ENCODE measurements around the gene ABCC2. TPM values are rescaled to one million over a fixed set of nuclear protein-coding genes. Genes with fewer than 3 reads are reported as not detected.

The ABCC2 gene
- total and polyA plus RNA-seq, 8 donors, result under 0.01 to 6.8 (median 0.58) TPM

DNA sequence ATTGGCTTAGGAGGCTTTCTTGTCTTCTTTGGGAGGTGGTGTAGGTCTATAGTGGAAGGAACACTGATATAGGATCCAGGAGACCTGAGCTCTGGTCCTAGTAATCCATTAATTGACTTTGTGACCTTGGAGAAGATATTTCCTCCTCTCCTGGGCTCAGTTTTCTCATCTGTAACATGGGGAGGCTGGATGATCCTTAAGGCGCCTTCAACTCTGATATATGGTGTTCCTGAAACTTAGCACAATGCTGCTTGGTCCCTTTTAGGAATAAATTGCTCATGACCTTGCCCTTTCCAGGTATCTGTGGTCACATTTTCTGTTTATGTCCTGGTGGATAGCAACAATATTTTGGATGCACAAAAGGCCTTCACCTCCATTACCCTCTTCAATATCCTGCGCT is 25.3 kb downstream of the ABCC2 start:
- 89 to 100% (median 98%) methylated on average over 2 of the region's 2 CpGs for WGBS, 5 donors
- Histone ChIP-seq H3K27ac (peak overlapping the region in 2 of 5 donors; percentile 21 to 80), H3K36me3 (no peaks in the 10 kb centered on the region), H3K4me1 (peaks cover 0 to 27% (median 9%) of the 10 kb centered on the region in 4 donors), H3K27me3 (no peaks in the 10 kb centered on the region), H3K9me3 (no peaks in the 10 kb centered on the region), H3K4me3 (no peak overlapping the region)
- TF ChIP-seq POLR2A (IDR thresholded peaks at IDR 0.05), result no peak
- TF ChIP-seq, protein P1, sequence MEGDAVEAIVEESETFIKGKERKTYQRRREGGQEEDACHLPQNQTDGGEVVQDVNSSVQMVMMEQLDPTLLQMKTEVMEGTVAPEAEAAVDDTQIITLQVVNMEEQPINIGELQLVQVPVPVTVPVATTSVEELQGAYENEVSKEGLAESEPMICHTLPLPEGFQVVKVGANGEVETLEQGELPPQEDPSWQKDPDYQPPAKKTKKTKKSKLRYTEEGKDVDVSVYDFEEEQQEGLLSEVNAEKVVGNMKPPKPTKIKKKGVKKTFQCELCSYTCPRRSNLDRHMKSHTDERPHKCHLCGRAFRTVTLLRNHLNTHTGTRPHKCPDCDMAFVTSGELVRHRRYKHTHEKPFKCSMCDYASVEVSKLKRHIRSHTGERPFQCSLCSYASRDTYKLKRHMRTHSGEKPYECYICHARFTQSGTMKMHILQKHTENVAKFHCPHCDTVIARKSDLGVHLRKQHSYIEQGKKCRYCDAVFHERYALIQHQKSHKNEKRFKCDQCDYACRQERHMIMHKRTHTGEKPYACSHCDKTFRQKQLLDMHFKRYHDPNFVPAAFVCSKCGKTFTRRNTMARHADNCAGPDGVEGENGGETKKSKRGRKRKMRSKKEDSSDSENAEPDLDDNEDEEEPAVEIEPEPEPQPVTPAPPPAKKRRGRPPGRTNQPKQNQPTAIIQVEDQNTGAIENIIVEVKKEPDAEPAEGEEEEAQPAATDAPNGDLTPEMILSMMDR (IDR thresholded peaks at IDR 0.05), result no peak
- TF ChIP-seq POLR2AphosphoS5 (IDR thresholded peaks at IDR 0.05), result no peak
- no peak for TF ChIP-seq EP300 (IDR thresholded peaks at IDR 0.05)
- intact Hi-C loops (cut with DNase I; ENCODE audit: low total_unique reads), result no loop called here
- no peak for DNase-seq

DNA sequence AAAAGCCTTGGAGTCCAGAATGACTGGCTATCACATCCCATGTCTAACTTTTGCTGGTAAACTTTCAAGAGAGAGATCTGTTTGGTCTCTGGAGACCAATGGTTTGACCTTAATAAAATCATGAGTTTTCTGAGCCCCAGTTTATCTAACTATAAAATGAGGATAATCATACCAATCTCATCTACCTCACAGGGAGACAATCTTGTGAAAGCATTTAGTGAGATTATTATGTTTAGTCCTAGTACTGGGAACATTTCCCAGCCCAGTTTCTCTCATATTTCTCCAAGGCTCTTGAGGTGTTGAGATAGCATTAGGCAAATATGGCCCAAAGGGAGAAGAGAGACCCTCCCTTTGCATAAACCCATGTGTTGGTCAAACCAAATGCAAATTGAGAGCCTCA is 25.8 kb downstream of the ABCC2 start:
- no peak overlapping the region for H3K4me3 ChIP-seq
- H3K27me3 ChIP-seq, result no peaks in the 10 kb centered on the region
- no peak for TF ChIP-seq POLR2A (IDR thresholded peaks at IDR 0.05)
- TF ChIP-seq, protein P1 (IDR thresholded peaks at IDR 0.05), result no peak
- no peak for TF ChIP-seq EP300 (IDR thresholded peaks at IDR 0.05)
- no peak for TF ChIP-seq POLR2AphosphoS5 (IDR thresholded peaks at IDR 0.05)
- peak overlapping the region in 4 of 5 donors; percentile 65 to 80 (median 77) for H3K27ac ChIP-seq
- intact Hi-C loops (cut with DNase I; ENCODE audit: low total_unique reads), result no loop called here
- H3K4me1 ChIP-seq, result peaks cover 0 to 27% (median 9%) of the 10 kb centered on the region in 4 donors
- no peaks in the 10 kb centered on the region for H3K36me3 ChIP-seq
- no peak for DNase-seq
- no peaks in the 10 kb centered on the region for H3K9me3 ChIP-seq

DNA sequence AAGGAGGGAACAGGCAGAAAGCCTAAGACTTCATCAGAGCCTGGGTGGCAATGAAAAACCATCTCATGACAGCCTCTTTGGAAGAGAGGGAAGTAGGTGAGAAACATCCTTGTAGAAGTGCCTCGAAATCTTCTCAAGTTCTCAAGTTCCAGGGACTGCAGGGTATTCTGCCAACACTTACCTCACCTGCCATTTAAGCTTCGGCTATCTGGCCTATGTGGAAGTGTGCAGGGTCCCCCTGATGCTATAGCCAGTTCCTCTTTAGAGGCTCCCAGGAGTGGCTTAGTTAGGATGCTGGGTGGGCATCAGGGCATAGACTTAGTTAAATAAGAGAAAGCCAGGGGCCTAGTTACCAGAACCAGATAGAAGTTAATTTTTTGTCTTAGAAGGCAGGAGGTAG is 27.0 kb downstream of the ABCC2 start:
- H3K4me1 ChIP-seq, result peaks cover 0 to 27% (median 9%) of the 10 kb centered on the region in 4 donors
- no peaks in the 10 kb centered on the region for H3K27me3 ChIP-seq
- intact Hi-C loops (cut with DNase I; ENCODE audit: low total_unique reads), result no loop called here
- no peak overlapping the region for H3K4me3 ChIP-seq
- H3K27ac ChIP-seq, result peak overlapping the region in 4 of 5 donors; percentile 65 to 80 (median 77)
- TF ChIP-seq EP300 (IDR thresholded peaks at IDR 0.05) (no peak), POLR2AphosphoS5 (IDR thresholded peaks at IDR 0.05) (no peak), POLR2A (IDR thresholded peaks at IDR 0.05) (no peak)
- TF ChIP-seq, protein P1 (IDR thresholded peaks at IDR 0.05), result no peak
- H3K36me3 ChIP-seq, result no peaks in the 10 kb centered on the region
- H3K9me3 ChIP-seq, result no peaks in the 10 kb centered on the region
- DNase-seq, result no peak
- WGBS, 5 donors, result 73 to 85% (median 81%) methylated on average over 2 of the region's 2 CpGs

DNA sequence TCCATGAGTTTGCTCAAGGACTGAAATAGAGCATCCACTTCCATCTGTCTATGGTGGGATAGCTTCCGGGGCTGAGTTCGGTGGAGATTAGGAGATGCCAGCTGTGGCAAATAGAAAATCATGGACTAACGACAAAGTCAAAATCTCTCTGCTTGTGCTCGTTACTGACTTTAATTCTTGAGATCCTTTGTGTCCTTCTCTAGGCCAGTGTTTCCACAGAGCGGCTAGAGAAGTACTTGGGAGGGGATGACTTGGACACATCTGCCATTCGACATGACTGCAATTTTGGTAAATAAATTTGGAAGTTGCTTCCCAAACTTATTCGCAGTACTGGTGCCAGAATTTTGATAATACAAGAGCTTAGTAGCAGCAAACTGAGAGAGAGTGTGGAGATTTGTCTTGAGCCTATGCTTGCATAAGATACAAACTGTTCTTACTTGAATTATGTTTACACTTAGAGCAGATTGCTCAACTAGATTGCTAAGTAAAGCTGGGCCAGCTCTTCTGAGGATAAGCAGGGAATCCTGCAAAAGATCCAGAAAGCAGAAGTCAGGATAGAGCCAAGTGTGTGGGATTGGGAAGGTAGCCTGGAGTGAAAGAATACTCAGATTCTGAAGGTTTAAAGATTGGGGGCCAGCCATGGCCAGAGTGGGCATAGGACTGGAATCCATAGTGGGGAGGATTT is 27.6 kb downstream of the ABCC2 start:
- intact Hi-C loops (cut with DNase I; ENCODE audit: low total_unique reads), result no loop called here
- Histone ChIP-seq H3K4me1 (peaks cover 0 to 27% (median 9%) of the 10 kb centered on the region in 4 donors), H3K9me3 (no peaks in the 10 kb centered on the region), H3K4me3 (no peak overlapping the region), H3K36me3 (no peaks in the 10 kb centered on the region), H3K27me3 (no peaks in the 10 kb centered on the region), H3K27ac (peak overlapping the region in 4 of 5 donors; percentile 72 to 80 (median 77))
- 79 to 81% (median 80%) methylated on average over 7 of the region's 7 CpGs for WGBS, 5 donors
- TF ChIP-seq POLR2A (IDR thresholded peaks at IDR 0.05), result no peak
- no peak for TF ChIP-seq EP300 (IDR thresholded peaks at IDR 0.05)
- peak; percentile 70 to 79 (median 79) for TF ChIP-seq POLR2AphosphoS5 (IDR thresholded peaks at IDR 0.05)
- TF ChIP-seq, protein P1 (IDR thresholded peaks at IDR 0.05), result no peak
- DNase-seq, result peak in 1 of 2 donors; percentile 33
